Thyroid gland (tissue), 4 donors: Measurements from ENCODE around the gene GRK6.

ENCODE experiments used
- CTCF ChIP-seq, 6 experiments: fragments of 200-600 bp in 3 of 6; fragments of 450-650 bp in 3 of 6; sonication (generic) in 3 of 6; IDR thresholded peaks; one replicate each; pipeline ENCODE4 v1.5.1; 2016 to 2019; ENCODE audit warnings: antibody characterized with exemption in 6 of 6, mild to moderate bottlenecking in 2 of 6, inconsistent platforms in 1 of 6, moderate library complexity in 1 of 6
- POLR2A ChIP-seq, 2 donors: fragments of 450-650 bp; IDR thresholded peaks; one replicate each; pipeline ENCODE4 v1.6.1; 2017; ENCODE audit warnings: antibody characterized with exemption in 2 of 2, mild to moderate bottlenecking in 2 of 2, moderate library complexity in 1 of 2

- no peak for TF ChIP-seq CTCF (IDR thresholded peaks at IDR 0.05)
- TF ChIP-seq POLR2A (IDR thresholded peaks at IDR 0.05) = no peak
These were observed 13.8 kb upstream of the GRK6 start for GRCh38 chr5:177412603-177413233.
